K562 (cell line): ENCODE results near the gene PRKAR1A. TPM values are rescaled to one million over a fixed set of nuclear protein-coding genes. Genes with fewer than 3 reads are reported as not detected.
A peak's percentile ranks its signal among the peaks of the same experiment; 100 is the strongest.

ENCODE experiments used
- ATAC-seq: fragments of 200-7000 bp; cut with Tn5 transposase; 3 replicates; pipeline ENCODE4 v1.9.1; 2020; ENCODE audit warnings: moderate library complexity
- BruUV-seq: library from RNA; stranded (reverse); fragments of 400-500 nt; replicated peaks from 2 replicates; lab custom pipeline; 2021; lab: Mats Ljungman, UMichigan
- CTCF ChIA-PET: fragments of 300-600 bp; formaldehyde crosslinking; extraction: SDS; loops from one replicate; lab custom pipeline; 2021; ENCODE audit warnings: low intra/inter-chr PET ratio; lab: Yijun Ruan, JAX
- POLR2A ChIA-PET: fragments of 300-600, 350-650 bp; sonication (Branson Sonifier 250); formaldehyde crosslinking; extraction: SDS; loops from one replicate; lab custom pipeline; 2021; ENCODE audit warnings: antibody characterized with exemption, inconsistent platforms; lab: Yijun Ruan, JAX
- DNase-seq, 4 experiments: peaks; one replicate each; pipeline versions ENCODE4 v3.0.0 to v3.0.0-alpha.2; 2011 to 2018; ENCODE audit warnings: low spot score in 3 of 4, mixed read lengths in 3 of 4; ENCODE audit errors: extremely low read depth in 1 of 4
- FAIRE-seq: peaks from 2 replicates; lab custom pipeline; 2011; peaks lifted over from hg19 to GRCh38; lab: Jason Lieb, UNC
- H2AFZ ChIP-seq: 2 replicates; pipeline ENCODE4 v1.6.0; 2011; ENCODE audit warnings: low read depth, low read length, control low read depth, inconsistent platforms
- H3K27ac ChIP-seq: fragments of 200-600 bp; 3 replicates; pipeline ENCODE4 v1.8.0; 2011; ENCODE audit warnings: low read depth, mild to moderate bottlenecking, control low read depth, inconsistent platforms, low read length, moderate library complexity, mixed read lengths; ENCODE audit errors: extremely low read depth
- H3K27me3 ChIP-seq, 2 experiments: fragments of 300-600 bp in 1 of 2; 2 replicates in 1 of 2; 3 replicates in 1 of 2; pipeline versions ENCODE4 v1.6.0 to v1.8.0; 2011; ENCODE audit warnings: inconsistent platforms in 2 of 2, low read length in 2 of 2, mild to moderate bottlenecking in 1 of 2, mixed read lengths in 1 of 2, moderate library complexity in 1 of 2; ENCODE audit not compliant: control insufficient read depth in 2 of 2, insufficient read depth in 2 of 2
- H3K36me3 ChIP-seq: fragments of 300-600 bp; 3 replicates; pipeline ENCODE4 v1.8.0; 2011; ENCODE audit warnings: mild to moderate bottlenecking, low read length, inconsistent platforms; ENCODE audit not compliant: control insufficient read depth, insufficient read depth
- H3K4me1 ChIP-seq, 2 experiments: fragments of 200-600 bp in 1 of 2; replicated peaks in 1 of 2; 2 replicates in 1 of 2; 3 replicates in 1 of 2; pipeline versions ENCODE4 v1.5.1 to v1.8.0; 2011; ENCODE audit warnings: inconsistent platforms in 2 of 2, low read length in 2 of 2, mild to moderate bottlenecking in 1 of 2, mixed read lengths in 1 of 2, moderate library complexity in 1 of 2; ENCODE audit not compliant: control insufficient read depth in 2 of 2, insufficient read depth in 2 of 2
- H3K4me2 ChIP-seq: 2 replicates; pipeline ENCODE4 v1.6.1; 2011; ENCODE audit warnings: low read length, control low read depth, inconsistent platforms, mixed read lengths; ENCODE audit not compliant: insufficient read depth
- H3K4me3 ChIP-seq: fragments of 200-600 bp; sonication (generic), shearing (Covaris generic); 2 replicates; pipeline ENCODE4 v1.5.1; 2016; ENCODE audit warnings: control low read depth, inconsistent platforms
- H3K79me2 ChIP-seq: fragments of 200-600 bp; 3 replicates; pipeline ENCODE4 v1.8.0; 2011; ENCODE audit warnings: low read length, inconsistent platforms; ENCODE audit not compliant: control insufficient read depth, insufficient read depth
- H3K9ac ChIP-seq, 2 experiments: 2 replicates each; pipeline versions ENCODE4 v1.6.0 to v1.6.1; 2011; ENCODE audit warnings: low read depth in 2 of 2, low read length in 2 of 2, control low read depth in 1 of 2, inconsistent platforms in 1 of 2, mild to moderate bottlenecking in 1 of 2, mixed read lengths in 1 of 2; ENCODE audit not compliant: insufficient read depth in 1 of 2
- H3K9me1 ChIP-seq: one replicate; pipeline ENCODE4 v1.6.0; 2011; ENCODE audit warnings: inconsistent platforms, mild to moderate bottlenecking, low read length, moderate library complexity; ENCODE audit not compliant: control insufficient read depth, insufficient read depth
- H3K9me3 ChIP-seq: replicated peaks from 2 replicates; pipeline ENCODE4 v1.5.1; 2011; ENCODE audit warnings: low read depth, low read length, inconsistent platforms; ENCODE audit not compliant: control insufficient read depth, insufficient read depth
- H4K20me1 ChIP-seq: replicated peaks from 2 replicates; pipeline ENCODE4 v1.6.1; 2011; ENCODE audit warnings: low read length, inconsistent platforms, mixed read lengths; ENCODE audit not compliant: control insufficient read depth, insufficient read depth
- BCOR ChIP-seq: fragments of 450-650 bp; IDR thresholded peaks from 2 replicates; pipeline ENCODE4 v1.6.1; 2016
- EP400 ChIP-seq: fragments of 450-650 bp; IDR thresholded peaks from 2 replicates; pipeline ENCODE4 v1.6.1; 2017; ENCODE audit warnings: antibody characterized with exemption, mild to moderate bottlenecking, moderate library complexity
- ETV1 ChIP-seq: fragments of 450-650 bp; conservative IDR thresholded peaks from 2 replicates; pipeline ENCODE4 v1.6.1; 2016; ENCODE audit warnings: missing genetic modification characterization, control low read depth, low read depth, missing compliant biosample characterization
- HDAC1 ChIP-seq, 2 experiments: fragments of 450-650 bp; IDR thresholded peaks; 2 replicates each; pipeline ENCODE4 v1.6.1; 2016 to 2017; ENCODE audit warnings: inconsistent platforms in 1 of 2, mild to moderate bottlenecking in 1 of 2, moderate library complexity in 1 of 2
- POLR2H ChIP-seq: IDR thresholded peaks from 2 replicates; pipeline ENCODE4 v1.6.1; 2016; ENCODE audit warnings: missing genetic modification characterization, low read depth, mild to moderate bottlenecking, control low read depth, missing compliant biosample characterization, moderate library complexity
- RFX7 ChIP-seq: fragments of 250-450 bp; sonication (Bioruptor Pico); IDR thresholded peaks from 2 replicates; pipeline ENCODE4 v1.5.1; 2021; ENCODE audit warnings: mild to moderate bottlenecking
- TFAM ChIP-seq: fragments of 250-450 bp; sonication (Bioruptor Pico); conservative IDR thresholded peaks from 2 replicates; pipeline ENCODE4 v1.5.0; 2021; ENCODE audit warnings: mild to moderate bottlenecking, moderate library complexity
- ZFX ChIP-seq: sonication (generic); formaldehyde crosslinking; IDR thresholded peaks from 2 replicates; pipeline ENCODE4 v1.8.0; 2022; ENCODE audit warnings: mild to moderate bottlenecking, missing genetic modification reagents, moderate library complexity
- ZNF224 ChIP-seq: sonication (generic); formaldehyde crosslinking; IDR thresholded peaks from 2 replicates; pipeline ENCODE4 v1.8.0; 2022; ENCODE audit warnings: mild to moderate bottlenecking, missing genetic modification reagents
- WGBS: fragments of 100-300 bp; shearing (Covaris generic); methylation state at CpG from one replicate; pipeline ENCODE4 v1.1.6; 2016; ENCODE audit warnings: low coverage, mixed read lengths; ENCODE audit not compliant: insufficient coverage; ENCODE audit errors: missing lambda C conversion rate; 5-methylcytosine and 5-hydroxymethylcytosine counted together
- in situ Hi-C: fragments of 300-500 bp; cut with MboI; formaldehyde crosslinking; loops from 4 replicates; pipeline ENCODE4 v1.15.0; 2018; ENCODE audit warnings: inconsistent platforms, mixed read lengths
- intact Hi-C: fragments of 100-400 bp; cut with micrococcal nuclease; formaldehyde crosslinking; loops from 2 replicates; pipeline ENCODE4 v1.14.2; 2022
- polyA plus RNA-seq, 8 experiments: library from polyadenylated mRNA; depleted of rRNA in 4 of 8; stranded (reverse) in 5 of 8; unstranded in 3 of 8; fragments of >200 nt; fragmentation: Nextera tagmentation in 2 of 8; fragmentation: Illumina TruSeq in 1 of 8; extraction: Ambion mirVana in 2 of 8; extraction: Trizol in 1 of 8; gene quantifications; 2 replicates each; pipeline versions ENCODE4 v1.2.1 to v1.2.3, GENCODE V29; 2011 to 2014; ENCODE audit warnings: inconsistent platforms in 1 of 8, missing spikeins in 1 of 8
- total RNA-seq, 7 experiments: library from RNA; depleted of rRNA in 6 of 7; stranded (reverse); fragments of >200 nt in 6 of 7; fragmentation: Illumina TruSeq in 2 of 7; extraction: Trizol in 2 of 7; gene quantifications; 2 replicates each; pipeline versions ENCODE4 v1.2.1 to v1.2.3, GENCODE V29; 2011 to 2021; ENCODE audit warnings: low replicate concordance in 1 of 7
- TF ChIP-seq, protein P1 (sequence below): sonication (generic); formaldehyde crosslinking; IDR thresholded peaks from 2 replicates; pipeline ENCODE4 v1.8.0; 2022; ENCODE audit warnings: missing genetic modification reagents, mild to moderate bottlenecking, moderate library complexity, borderline replicate concordance
- TF ChIP-seq, protein P2 (sequence below), 2 experiments: IDR thresholded peaks in 1 of 2; conservative IDR thresholded peaks in 1 of 2; 2 replicates each; pipeline ENCODE4 v1.6.1; 2016; ENCODE audit warnings: low read depth in 2 of 2, mild to moderate bottlenecking in 1 of 2, missing compliant biosample characterization in 1 of 2, missing genetic modification characterization in 1 of 2, moderate library complexity in 1 of 2

Gene PRKAR1A
- total and polyA plus RNA-seq, 9 of the 15 experiments (the other 6 are each of a cell fraction or from before 2014, with no cell fraction given), result 15.0 to 95.6 (median 67.5) TPM

DNA sequence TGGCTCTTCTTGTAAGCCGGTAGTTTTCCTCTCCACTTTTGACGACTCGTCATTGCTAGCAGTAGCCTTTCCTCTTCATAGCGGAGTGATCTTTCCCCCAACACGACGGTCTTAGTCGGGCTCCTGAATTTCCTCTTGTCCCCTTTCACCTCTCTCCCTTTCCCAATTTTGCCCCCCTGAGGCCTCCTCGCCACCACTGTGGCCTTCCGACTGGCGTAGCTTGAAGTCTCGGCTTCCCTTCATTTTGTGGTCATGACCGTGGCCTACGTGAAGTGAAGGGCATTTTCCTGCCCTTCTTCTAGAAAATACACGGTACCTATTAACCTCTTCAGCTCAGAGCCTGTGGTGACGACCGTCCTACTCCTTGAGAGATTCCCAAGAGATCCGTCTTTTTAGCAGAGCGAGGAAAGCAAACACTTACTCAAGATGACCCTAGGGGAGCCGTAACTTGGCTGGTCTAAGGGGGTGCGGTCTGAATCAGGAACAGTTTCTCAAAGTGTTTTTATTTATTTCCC lies 787 bp downstream of the PRKAR1A start (continued):
- TF ChIP-seq, protein P1, sequence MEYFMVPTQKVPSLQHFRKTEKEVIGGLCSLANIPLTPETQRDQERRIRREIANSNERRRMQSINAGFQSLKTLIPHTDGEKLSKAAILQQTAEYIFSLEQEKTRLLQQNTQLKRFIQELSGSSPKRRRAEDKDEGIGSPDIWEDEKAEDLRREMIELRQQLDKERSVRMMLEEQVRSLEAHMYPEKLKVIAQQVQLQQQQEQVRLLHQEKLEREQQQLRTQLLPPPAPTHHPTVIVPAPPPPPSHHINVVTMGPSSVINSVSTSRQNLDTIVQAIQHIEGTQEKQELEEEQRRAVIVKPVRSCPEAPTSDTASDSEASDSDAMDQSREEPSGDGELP (CRISPR knock-in tag), result 0 out of 2 replicates have a peak, but pooled peaks have one; percentile 17
- TF ChIP-seq HDAC1 (IDR thresholded peaks at IDR 0.05) (peak in 1 of 2 experiments; percentile 8; a peak in 1 of 4 replicates), BCOR (0 out of 2 replicates have a peak, but pooled peaks have one; percentile 22), ZFX (CRISPR knock-in tag) (peak; percentile 64)
- TF ChIP-seq, all 486 proteins: peak for 25

DNA sequence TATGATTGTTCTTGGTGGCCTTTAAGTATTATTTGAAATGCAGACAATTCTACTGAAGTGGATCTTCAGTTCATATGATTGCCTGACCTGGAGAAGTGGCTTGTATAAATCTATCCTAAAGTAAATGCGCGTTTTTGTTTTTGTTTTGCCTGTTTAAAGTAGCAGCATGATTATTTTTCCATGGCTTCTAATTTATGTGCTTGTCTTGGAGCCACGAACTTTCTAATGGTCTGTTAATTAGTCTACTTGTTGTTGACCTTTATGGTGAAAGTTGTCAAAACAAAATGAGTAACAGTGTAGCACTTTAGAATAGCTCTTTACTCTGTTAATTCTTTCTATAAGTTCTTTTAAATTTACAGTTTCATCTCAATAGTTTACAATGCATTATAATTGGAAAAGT lies 1.7 kb downstream of the PRKAR1A start:
- DNase-seq (no peak), FAIRE-seq (no peak), ATAC-seq (no peak)
- peak overlapping the region; percentile 99 for H3K4me2 ChIP-seq
- H3K79me2 ChIP-seq, result peaks cover 33% of the 10 kb centered on the region
- H3K9ac ChIP-seq, result peak overlapping the region in 1 of 2 experiments; percentile 92; a peak in 2 of 4 replicates
- in situ Hi-C loops (no loop called here), intact Hi-C loops (no loop called here)
- H4K20me1 ChIP-seq, result no peaks in the 10 kb centered on the region
- peaks cover 38% of the 10 kb centered on the region for H3K36me3 ChIP-seq
- no TSS peak for BruUV-seq
- WGBS, result 3% methylated on average over 3 of the region's 3 CpGs
- H3K27ac ChIP-seq, result no peak overlapping the region
- ChIA-PET CTCF (no interaction called here), POLR2A (no interaction called here)
- H3K4me3 ChIP-seq, result peak overlapping the region; percentile 81
- H3K9me3 ChIP-seq, result no peaks in the 10 kb centered on the region
- H3K9me1 ChIP-seq, result no peaks in the 10 kb centered on the region
- H2AFZ ChIP-seq, result no peak overlapping the region
- no peaks in the 10 kb centered on the region for H3K27me3 ChIP-seq
- TF ChIP-seq POLR2H (0 out of 2 replicates have a peak, but pooled peaks have one; percentile 44), EP400 (0 out of 2 replicates have a peak, but pooled peaks have one; percentile 17), RFX7 (CRISPR knock-in tag) (no peak), ETV1 (tag) (no peak), TFAM (CRISPR knock-in tag) (no peak), ZNF224 (CRISPR knock-in tag) (no peak)
- TF ChIP-seq, protein P2, sequence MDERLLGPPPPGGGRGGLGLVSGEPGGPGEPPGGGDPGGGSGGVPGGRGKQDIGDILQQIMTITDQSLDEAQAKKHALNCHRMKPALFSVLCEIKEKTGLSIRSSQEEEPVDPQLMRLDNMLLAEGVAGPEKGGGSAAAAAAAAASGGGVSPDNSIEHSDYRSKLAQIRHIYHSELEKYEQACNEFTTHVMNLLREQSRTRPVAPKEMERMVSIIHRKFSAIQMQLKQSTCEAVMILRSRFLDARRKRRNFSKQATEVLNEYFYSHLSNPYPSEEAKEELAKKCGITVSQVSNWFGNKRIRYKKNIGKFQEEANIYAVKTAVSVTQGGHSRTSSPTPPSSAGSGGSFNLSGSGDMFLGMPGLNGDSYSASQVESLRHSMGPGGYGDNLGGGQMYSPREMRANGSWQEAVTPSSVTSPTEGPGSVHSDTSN (CRISPR knock-in tag; IDR thresholded peaks at IDR 0.05; ENCODE audit: low read depth), result no peak
- TF ChIP-seq, protein P2 (tag; conservative IDR thresholded peaks at IDR 0.05; ENCODE audit: low read depth), result peak; percentile 43
- peaks cover 0 to 7% of the 10 kb centered on the region in 2 experiments; a peak in 4 of 5 replicates for H3K4me1 ChIP-seq
